ENCODE results near the gene NCS1.

GRCh38 chr9:130183133-130183762 lies 11.0 kb downstream of the NCS1 start:
- TF ChIP-seq CTCF (IDR thresholded peaks at IDR 0.05) (no peak), POLR2A (IDR thresholded peaks at IDR 0.05) (no peak)
